T-helper 17 cell (primary cell): Measurements from ENCODE around the gene RASGRP3. TPM values are rescaled to one million over a fixed set of nuclear protein-coding genes. Genes with fewer than 3 reads are reported as not detected.

Experiments used
- ATAC-seq: fragments of 150-1000 bp; cut with Tn5 transposase; 2 replicates; pipeline ENCODE4 v1.10.0; 2021; ENCODE audit warnings: mild to moderate bottlenecking, moderate library complexity
- DNase-seq, 3 donors: peaks; one replicate each; pipeline versions ENCODE4 v3.0.0 to v3.0.0-alpha.2; 2020 to 2021
- H3K9me3 ChIP-seq: one replicate; pipeline ENCODE4 v1.7.0; 2013; ENCODE audit warnings: low read length, mild to moderate bottlenecking; ENCODE audit not compliant: control insufficient read depth, poor library complexity, severe bottlenecking
- H3K27ac Mint-ChIP-seq: one replicate; pipeline ENCODE4 v1.8.0; 2022; ENCODE audit warnings: mild to moderate bottlenecking, moderate library complexity, mixed read lengths
- H3K27me3 Mint-ChIP-seq: one replicate; pipeline ENCODE4 v1.8.0; 2022; ENCODE audit warnings: mixed read lengths
- H3K36me3 Mint-ChIP-seq: one replicate; pipeline ENCODE4 v1.8.0; 2022; ENCODE audit warnings: low read depth, mixed read lengths
- H3K4me1 Mint-ChIP-seq: one replicate; pipeline ENCODE4 v1.8.0; 2022; ENCODE audit warnings: mild to moderate bottlenecking, mixed read lengths
- H3K4me3 Mint-ChIP-seq: one replicate; pipeline ENCODE4 v1.8.0; 2022; ENCODE audit warnings: mild to moderate bottlenecking, moderate library complexity, mixed read lengths
- total RNA-seq, 4 donors: library from RNA in 2 of 4; stranded (reverse) in 2 of 4; gene quantifications; one replicate each; pipeline ENCODE4 v1.2.3 and lab custom pipeline; 2022 to 2026

Gene RASGRP3
- total RNA-seq, 2 donors from 2014 or later = 3.9 to 13.5 TPM

DNA sequence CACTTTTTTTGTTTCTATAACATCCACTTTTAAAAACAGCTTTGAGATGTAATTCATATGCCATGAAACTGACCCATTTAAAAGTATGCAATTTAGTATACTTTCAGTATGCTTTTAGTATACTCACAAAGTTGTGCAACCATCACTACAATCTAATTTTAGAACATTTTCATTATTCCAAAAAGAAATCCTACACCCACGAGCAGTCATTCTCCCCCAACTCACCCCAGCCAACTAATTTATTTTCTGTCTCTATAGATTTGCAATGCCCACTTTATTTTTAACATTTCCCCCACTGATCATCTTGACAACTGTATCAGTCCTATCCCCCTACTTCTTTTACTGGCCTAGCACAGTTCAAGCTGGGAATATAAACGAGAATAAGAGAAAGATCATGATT is 83.6 kb downstream of the RASGRP3 start:
- no peaks in the 10 kb centered on the region for H3K9me3 ChIP-seq
- no peak for ATAC-seq
- H3K27ac Mint-ChIP-seq = no peak overlapping the region
- peaks cover 2% of the 10 kb centered on the region for H3K36me3 Mint-ChIP-seq
- H3K4me1 Mint-ChIP-seq = peaks cover 11% of the 10 kb centered on the region
- DNase-seq = no peak
- no peaks in the 10 kb centered on the region for H3K27me3 Mint-ChIP-seq
- H3K4me3 Mint-ChIP-seq = no peak overlapping the region

DNA sequence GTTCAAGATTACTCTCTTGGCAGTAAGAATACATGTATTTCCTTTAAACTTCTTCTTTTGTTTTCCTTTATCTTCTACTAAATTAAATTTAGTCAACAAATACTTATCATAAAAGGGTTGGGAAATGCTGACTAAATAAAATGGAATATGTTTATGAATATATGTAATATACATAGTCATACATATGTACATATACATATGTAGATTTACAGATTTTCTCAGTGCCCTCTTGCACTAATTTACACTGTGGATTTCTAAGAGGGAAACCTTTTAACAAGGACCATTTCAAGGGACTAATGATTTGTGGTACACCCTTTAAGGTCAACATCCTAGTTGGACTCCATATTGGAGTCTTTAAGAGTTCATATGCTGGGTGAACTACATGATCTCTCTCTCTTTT is 85.4 kb downstream of the RASGRP3 start:
- Mint-ChIP-seq H3K27ac (no peak overlapping the region), H3K27me3 (no peaks in the 10 kb centered on the region), H3K4me1 (peaks cover 13% of the 10 kb centered on the region), H3K4me3 (no peak overlapping the region), H3K36me3 (peaks cover 4% of the 10 kb centered on the region)
- DNase-seq (no peak), ATAC-seq (no peak)
- H3K9me3 ChIP-seq = no peaks in the 10 kb centered on the region

DNA sequence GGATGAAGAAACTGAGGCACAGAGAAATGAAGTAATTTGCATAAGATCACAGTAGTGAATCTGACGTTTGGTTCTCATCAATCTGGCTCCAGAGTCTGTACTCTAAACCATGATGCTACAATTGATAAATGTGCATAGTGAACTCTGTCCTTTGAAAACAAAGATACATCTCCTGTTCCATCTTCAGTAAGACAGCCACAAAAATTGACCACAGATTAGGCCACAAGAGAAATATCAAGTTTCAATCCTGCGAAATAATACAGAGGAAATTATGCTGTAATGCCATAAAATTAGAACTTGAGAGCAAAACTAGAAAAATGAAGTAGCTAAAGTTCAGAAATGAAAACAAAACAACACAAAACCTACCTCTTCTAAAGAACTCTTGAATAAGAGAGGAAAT is 94.2 kb downstream of the RASGRP3 start:
- Mint-ChIP-seq H3K4me3 (no peak overlapping the region), H3K36me3 (peaks cover 4% of the 10 kb centered on the region), H3K27ac (no peak overlapping the region), H3K27me3 (no peaks in the 10 kb centered on the region), H3K4me1 (peaks cover 2% of the 10 kb centered on the region)
- no peaks in the 10 kb centered on the region for H3K9me3 ChIP-seq
- ATAC-seq (no peak), DNase-seq (no peak)

DNA sequence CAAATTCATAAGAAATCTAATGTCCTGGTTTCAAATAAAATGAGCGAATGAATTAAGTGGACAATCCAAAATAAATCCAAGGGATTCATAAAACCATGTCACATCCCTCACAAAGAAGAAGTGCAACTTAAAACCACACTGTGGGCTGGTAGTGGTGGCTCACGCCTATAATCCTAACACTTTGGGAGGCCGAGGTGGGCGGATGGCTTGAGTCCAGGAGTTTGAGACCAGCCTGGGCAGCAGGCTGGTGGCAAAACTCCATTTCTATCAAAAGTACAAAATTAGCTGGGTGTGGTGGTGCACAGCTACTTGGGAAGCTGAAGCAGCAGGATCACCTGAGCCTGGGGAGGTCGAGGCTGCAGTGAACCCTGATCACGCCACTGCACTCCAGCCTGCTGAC is 97.2 kb downstream of the RASGRP3 start:
- H3K27ac Mint-ChIP-seq = no peak overlapping the region
- DNase-seq (no peak), ATAC-seq (no peak)
- H3K9me3 ChIP-seq = no peaks in the 10 kb centered on the region
- no peaks in the 10 kb centered on the region for H3K4me1 Mint-ChIP-seq
- H3K36me3 Mint-ChIP-seq = no peaks in the 10 kb centered on the region
- no peaks in the 10 kb centered on the region for H3K27me3 Mint-ChIP-seq
- H3K4me3 Mint-ChIP-seq = no peak overlapping the region

DNA sequence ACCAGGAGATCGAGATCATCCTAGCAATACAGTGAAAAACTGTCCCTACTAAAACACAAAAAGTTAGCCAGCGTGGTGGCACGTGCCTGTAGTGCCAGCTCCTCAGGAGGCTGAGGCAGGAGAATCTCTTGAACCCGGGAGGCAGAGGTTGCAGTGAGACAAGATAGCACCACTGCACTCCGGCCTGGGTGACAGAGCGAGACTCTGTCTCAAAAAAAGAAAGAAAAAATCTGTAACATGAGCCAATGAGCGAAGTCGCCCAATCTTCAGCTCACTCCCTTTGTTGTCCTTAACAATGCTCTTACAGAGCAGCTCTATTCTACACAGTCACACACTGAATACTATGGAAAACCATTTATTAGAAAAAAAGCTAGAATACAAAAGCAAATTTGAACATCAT is 100.6 kb downstream of the RASGRP3 start:
- Mint-ChIP-seq H3K36me3 (peaks cover 4% of the 10 kb centered on the region), H3K4me3 (peak overlapping the region; percentile 7)
- no peak for ATAC-seq

DNA sequence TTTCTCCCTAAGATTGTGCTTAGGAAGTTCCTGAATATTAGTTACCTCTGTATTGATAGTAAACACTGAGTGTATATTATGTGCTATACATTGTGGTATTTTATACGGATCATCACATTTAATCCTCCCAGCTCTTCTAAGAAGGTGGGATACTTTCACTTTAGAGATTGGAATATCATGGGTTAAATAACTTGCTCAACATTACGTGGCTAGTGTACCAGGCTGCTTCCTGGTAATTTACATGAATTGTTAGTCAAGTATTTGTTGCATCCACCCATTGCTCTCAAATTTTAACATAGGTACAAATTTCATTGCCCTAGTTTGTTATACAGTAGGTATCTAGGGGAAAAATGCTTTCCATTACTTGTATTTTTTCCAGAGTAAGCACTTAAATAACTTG is 101.2 kb downstream of the RASGRP3 start:
- Mint-ChIP-seq H3K27me3 (no peaks in the 10 kb centered on the region), H3K4me1 (peaks cover 10% of the 10 kb centered on the region), H3K4me3 (no peak overlapping the region), H3K27ac (no peak overlapping the region), H3K36me3 (peaks cover 6% of the 10 kb centered on the region)
- no peak for ATAC-seq
- no peaks in the 10 kb centered on the region for H3K9me3 ChIP-seq
- DNase-seq = no peak

More for the DNA sequence above, 100.6 kb downstream of the RASGRP3 start:
- no peaks in the 10 kb centered on the region for H3K27me3 Mint-ChIP-seq
- H3K4me1 Mint-ChIP-seq = peaks cover 8% of the 10 kb centered on the region
- no peaks in the 10 kb centered on the region for H3K9me3 ChIP-seq
- no peak for DNase-seq
- no peak overlapping the region for H3K27ac Mint-ChIP-seq

DNA sequence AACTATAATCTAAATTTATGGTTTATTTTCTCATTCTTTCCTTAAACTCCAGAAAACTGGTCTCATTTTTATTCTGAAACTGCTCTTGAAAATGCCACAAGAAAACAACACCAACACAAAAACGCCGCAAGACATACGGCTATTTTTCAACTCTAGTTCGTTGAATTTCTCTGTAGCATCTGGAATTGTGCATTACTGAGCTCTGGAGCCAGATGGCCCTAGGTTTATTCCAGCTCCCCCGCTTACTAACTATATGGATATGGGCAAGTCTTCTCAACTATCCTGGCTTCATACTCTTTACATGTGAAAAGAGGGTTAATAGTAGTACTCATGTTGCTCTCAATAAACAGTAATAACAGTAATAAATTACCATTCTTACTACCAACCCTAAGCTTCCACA is 102.8 kb downstream of the RASGRP3 start:
- no peak for ATAC-seq
- no peak overlapping the region for H3K4me3 Mint-ChIP-seq
- no peak overlapping the region for H3K27ac Mint-ChIP-seq
- no peak for DNase-seq
- peaks cover 10% of the 10 kb centered on the region for H3K4me1 Mint-ChIP-seq
- no peaks in the 10 kb centered on the region for H3K9me3 ChIP-seq
- peaks cover 6% of the 10 kb centered on the region for H3K36me3 Mint-ChIP-seq
- H3K27me3 Mint-ChIP-seq = no peaks in the 10 kb centered on the region

DNA sequence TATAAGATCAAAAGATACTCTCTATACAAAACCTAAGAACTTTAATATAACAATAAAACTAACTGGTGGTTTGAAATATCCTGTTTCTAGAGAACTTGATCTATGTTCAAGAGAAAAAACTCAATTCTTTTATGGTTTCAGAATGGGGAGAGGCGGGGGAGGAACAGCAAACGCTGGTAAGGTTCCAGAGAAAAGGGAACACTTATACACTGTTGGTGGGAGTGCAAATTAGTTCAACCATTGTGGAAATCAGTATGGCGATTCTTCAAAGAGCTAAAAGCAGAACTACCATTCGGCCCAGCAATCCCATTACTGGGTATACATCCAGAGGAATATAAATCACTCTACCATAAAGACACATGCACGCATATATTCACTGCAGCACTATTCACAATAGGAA is 105.4 kb downstream of the RASGRP3 start:
- Mint-ChIP-seq H3K4me3 (no peak overlapping the region), H3K4me1 (peaks cover 12% of the 10 kb centered on the region)
- H3K9me3 ChIP-seq = no peaks in the 10 kb centered on the region

DNA sequence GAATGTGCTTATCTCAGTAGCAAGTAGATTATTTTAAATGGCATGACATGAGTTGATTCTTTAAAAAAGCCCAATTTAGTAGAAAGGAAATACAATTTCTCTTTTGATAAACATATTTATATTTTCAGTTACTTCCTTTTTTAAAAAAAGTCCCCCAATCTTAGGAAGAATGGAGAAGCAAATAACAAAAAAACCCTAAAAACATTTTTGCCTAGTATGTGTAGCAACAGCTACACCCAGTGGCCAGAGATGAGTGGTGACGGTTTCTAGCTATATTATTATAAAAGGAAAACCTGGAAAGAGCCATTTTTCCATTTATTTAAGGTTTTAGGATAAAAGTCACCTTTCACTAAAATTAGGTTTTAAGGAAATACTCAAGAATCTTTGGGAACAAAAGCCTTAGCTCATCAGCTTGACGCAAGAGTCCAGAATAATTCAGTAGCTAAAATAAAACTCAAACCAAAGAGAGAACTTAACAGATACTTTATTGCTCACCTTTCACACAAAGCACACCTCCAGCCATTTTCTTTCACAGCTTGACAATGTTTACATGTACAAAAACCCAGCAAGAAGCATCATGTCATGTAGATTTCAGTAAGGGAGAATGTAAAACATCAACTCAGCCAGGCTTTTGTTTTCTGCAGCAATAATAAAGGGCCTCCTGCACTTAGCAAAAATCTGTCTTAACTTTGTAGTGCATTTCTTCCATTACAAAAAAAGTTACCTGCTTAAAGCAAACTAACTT is 106.9 kb downstream of the RASGRP3 start:
- H3K4me1 Mint-ChIP-seq = peaks cover 14% of the 10 kb centered on the region
- peak in 1 of 3 donors; percentile 9 for DNase-seq
- no peaks in the 10 kb centered on the region for H3K27me3 Mint-ChIP-seq

More for the DNA sequence above, 105.4 kb downstream of the RASGRP3 start:
- DNase-seq = no peak
- no peak for ATAC-seq
- Mint-ChIP-seq H3K36me3 (peaks cover 11% of the 10 kb centered on the region), H3K27me3 (no peaks in the 10 kb centered on the region), H3K27ac (peak overlapping the region; percentile 56)

DNA sequence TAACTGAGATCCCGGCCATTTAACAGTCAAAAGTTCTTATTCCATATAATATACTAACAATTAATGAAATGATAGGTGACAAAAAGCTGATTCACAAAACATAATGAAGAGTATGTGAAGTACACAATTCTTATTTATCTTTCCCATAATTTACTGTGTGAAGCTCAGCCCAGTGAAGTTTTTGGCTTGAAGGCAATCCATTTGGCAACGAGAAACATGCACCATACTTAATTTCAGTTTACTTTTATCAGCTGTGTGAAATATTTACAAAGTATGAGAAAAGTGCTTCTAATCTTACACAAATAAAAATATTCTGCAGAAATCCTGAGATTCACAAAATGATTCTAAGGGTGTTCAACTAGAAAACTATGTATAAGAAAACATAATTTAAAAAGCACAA is 110.3 kb downstream of the RASGRP3 start:
- peaks cover 17% of the 10 kb centered on the region for H3K4me1 Mint-ChIP-seq
- H3K27me3 Mint-ChIP-seq = no peaks in the 10 kb centered on the region
- peaks cover 11% of the 10 kb centered on the region for H3K36me3 Mint-ChIP-seq
- peak overlapping the region; percentile 14 for H3K27ac Mint-ChIP-seq
- no peak overlapping the region for H3K4me3 Mint-ChIP-seq
- H3K9me3 ChIP-seq = no peaks in the 10 kb centered on the region
- DNase-seq (no peak), ATAC-seq (no peak)

More for the DNA sequence above, 106.9 kb downstream of the RASGRP3 start:
- ATAC-seq = peak; percentile 65
- no peaks in the 10 kb centered on the region for H3K9me3 ChIP-seq
- no peak overlapping the region for H3K27ac Mint-ChIP-seq
- H3K4me3 Mint-ChIP-seq = no peak overlapping the region
- H3K36me3 Mint-ChIP-seq = peaks cover 11% of the 10 kb centered on the region

DNA sequence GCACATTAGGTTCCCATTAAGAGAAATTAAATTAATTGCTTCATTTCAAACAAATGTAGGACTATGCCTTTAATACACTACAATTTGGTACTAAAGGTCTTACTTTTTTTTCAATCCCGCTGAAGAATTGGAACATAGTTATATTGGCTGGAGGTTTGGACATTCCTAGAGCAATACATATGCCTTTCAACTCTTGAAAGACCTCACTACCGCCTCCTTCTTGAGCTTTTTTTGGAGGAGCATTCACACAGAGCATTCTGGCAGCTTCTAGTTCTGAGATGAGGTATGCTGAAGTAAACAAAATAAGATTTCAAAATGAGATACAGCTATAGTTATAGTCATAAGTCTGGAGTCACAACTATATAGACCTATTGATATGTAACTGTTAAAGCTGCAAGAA is 111.8 kb downstream of the RASGRP3 start:
- ATAC-seq = no peak

DNA sequence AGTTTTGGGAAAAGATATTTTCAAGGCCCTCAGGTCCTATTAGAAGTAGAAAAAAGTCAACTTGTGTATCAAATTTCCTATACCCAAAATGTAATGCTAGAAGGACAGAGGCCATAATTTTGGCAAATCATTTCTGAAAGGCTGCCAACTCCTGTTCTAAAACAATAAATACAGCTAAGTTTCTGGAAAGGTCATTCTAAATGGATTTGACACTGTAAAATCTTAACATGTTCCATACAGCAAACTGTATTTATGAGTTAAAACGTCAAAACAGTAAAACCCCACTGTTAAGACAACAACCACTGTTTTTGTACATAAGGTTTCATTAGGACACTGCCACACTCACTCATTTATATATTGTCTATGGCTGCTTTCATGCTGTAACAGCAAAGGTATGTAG is 113.0 kb downstream of the RASGRP3 start:
- H3K4me3 Mint-ChIP-seq = no peak overlapping the region
- DNase-seq (no peak), ATAC-seq (no peak)
- no peaks in the 10 kb centered on the region for H3K27me3 Mint-ChIP-seq
- peaks cover 23% of the 10 kb centered on the region for H3K4me1 Mint-ChIP-seq
- peaks cover 11% of the 10 kb centered on the region for H3K36me3 Mint-ChIP-seq
- peak overlapping the region; percentile 32 for H3K27ac Mint-ChIP-seq
- no peaks in the 10 kb centered on the region for H3K9me3 ChIP-seq

More for the DNA sequence above, 111.8 kb downstream of the RASGRP3 start:
- peaks cover 17% of the 10 kb centered on the region for H3K4me1 Mint-ChIP-seq
- H3K36me3 Mint-ChIP-seq = peaks cover 11% of the 10 kb centered on the region
- no peaks in the 10 kb centered on the region for H3K27me3 Mint-ChIP-seq
- H3K4me3 Mint-ChIP-seq = no peak overlapping the region
- no peak overlapping the region for H3K27ac Mint-ChIP-seq
- no peak for DNase-seq
- no peaks in the 10 kb centered on the region for H3K9me3 ChIP-seq

DNA sequence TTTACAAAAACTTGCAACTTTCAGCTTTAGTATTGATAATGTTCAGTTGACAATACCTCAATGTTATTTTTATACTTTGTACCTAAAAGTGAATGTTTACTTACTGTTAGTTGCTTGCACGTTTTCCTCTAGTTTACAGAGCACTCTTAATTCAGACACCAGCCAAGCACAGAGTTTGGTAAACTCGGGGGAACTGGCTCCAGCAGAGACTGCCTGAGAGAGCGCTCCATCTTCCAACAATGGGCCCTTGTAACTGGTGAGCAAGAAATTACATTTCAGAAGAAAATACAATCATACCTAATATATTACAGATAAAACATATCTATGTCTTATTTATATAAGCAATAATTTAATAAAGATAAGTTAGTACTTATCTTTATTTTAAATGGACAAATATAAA is 118.9 kb downstream of the RASGRP3 start:
- peak overlapping the region; percentile 25 for H3K4me3 Mint-ChIP-seq
- peaks cover 36% of the 10 kb centered on the region for H3K4me1 Mint-ChIP-seq
- H3K27me3 Mint-ChIP-seq = no peaks in the 10 kb centered on the region
- peaks cover 12% of the 10 kb centered on the region for H3K36me3 Mint-ChIP-seq
- DNase-seq = no peak
- H3K9me3 ChIP-seq = no peaks in the 10 kb centered on the region
- H3K27ac Mint-ChIP-seq = no peak overlapping the region
- ATAC-seq = no peak

DNA sequence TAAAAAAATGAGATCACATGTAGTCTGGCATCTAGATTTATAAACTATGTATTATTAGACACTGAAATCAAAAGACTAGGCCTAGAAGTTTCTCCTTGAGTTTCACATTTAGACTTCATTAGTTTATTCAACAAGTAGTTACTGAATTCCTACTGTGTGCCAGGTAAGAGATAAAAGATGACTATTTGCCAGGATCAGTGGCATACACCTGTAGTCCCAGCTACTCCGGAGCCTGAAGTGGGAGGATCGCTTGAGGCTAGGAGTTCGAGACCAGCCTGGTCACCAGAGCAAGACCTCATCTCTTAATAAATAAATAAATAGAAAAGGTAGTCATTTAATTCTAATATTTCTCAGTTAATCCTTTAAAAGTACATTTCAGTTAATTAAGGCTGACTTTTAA is 120.6 kb downstream of the RASGRP3 start:
- Mint-ChIP-seq H3K4me1 (peaks cover 29% of the 10 kb centered on the region), H3K27ac (no peak overlapping the region)
- no peaks in the 10 kb centered on the region for H3K9me3 ChIP-seq

More for the DNA sequence above, 120.6 kb downstream of the RASGRP3 start:
- Mint-ChIP-seq H3K36me3 (peaks cover 12% of the 10 kb centered on the region), H3K27me3 (no peaks in the 10 kb centered on the region), H3K4me3 (no peak overlapping the region)
- ATAC-seq (no peak), DNase-seq (no peak)
